Ovary (tissue), 9 donors: ENCODE measurements around the gene INTS6. TPM values are rescaled to one million over a fixed set of nuclear protein-coding genes. Genes with fewer than 3 reads are reported as not detected.

Experiments
- DNase-seq, 5 donors: peaks; one replicate each; pipeline ENCODE4 v3.0.0-alpha.2; 2019 to 2020
- H3K27ac ChIP-seq, 2 donors: fragments of 200-600 bp; one replicate each; pipeline versions ENCODE4 v1.5.1 to v1.8.0; 2019 to 2022
- H3K27me3 ChIP-seq: fragments of 200-600 bp; one replicate; pipeline ENCODE4 v1.8.0; 2022
- H3K36me3 ChIP-seq: fragments of 200-600 bp; sonication (generic); one replicate; pipeline ENCODE4 v1.5.1; 2019
- H3K4me1 ChIP-seq: one replicate; pipeline ENCODE4 v1.8.1; 2013; ENCODE audit warnings: mild to moderate bottlenecking, moderate library complexity; ENCODE audit not compliant: insufficient read depth
- H3K4me3 ChIP-seq: fragments of 200-600 bp; sonication (generic); one replicate; pipeline ENCODE4 v1.5.1; 2017
- H3K9me3 ChIP-seq, 2 donors: fragments of 200-600 bp in 1 of 2; sonication (generic) in 1 of 2; one replicate each; pipeline versions ENCODE4 v1.5.1 to v1.8.1; 2013 to 2019; ENCODE audit warnings: mild to moderate bottlenecking in 1 of 2, moderate library complexity in 1 of 2
- CTCF ChIP-seq, 3 donors: fragments of 450-650 bp in 2 of 3; fragments of 200-600 bp in 1 of 3; IDR thresholded peaks; one replicate each; pipeline versions ENCODE4 v1.5.1 to v1.8.0; 2016 to 2022; ENCODE audit warnings: antibody characterized with exemption in 3 of 3, mild to moderate bottlenecking in 1 of 3
- EP300 ChIP-seq: sonication (generic); formaldehyde crosslinking; IDR thresholded peaks from one replicate; pipeline ENCODE4 v1.6.1; 2017; ENCODE audit warnings: antibody characterized with exemption
- POLR2A ChIP-seq: fragments of 450-650 bp; IDR thresholded peaks from one replicate; pipeline ENCODE4 v1.6.1; 2017; ENCODE audit warnings: antibody characterized with exemption, mild to moderate bottlenecking, moderate library complexity
- WGBS, 3 donors: extraction: QIAGEN DNeasy Blood & Tissue Kit in 1 of 3; methylation state at CpG; one replicate each; pipeline versions ENCODE4 v1.1.5 to v1.1.7; 2013 to 2017; 5-methylcytosine and 5-hydroxymethylcytosine counted together
- intact Hi-C, 4 donors: fragments of 100-400 bp; cut with DNase I; formaldehyde crosslinking; loops; one replicate each; pipeline versions ENCODE4 v1.11.0 to v1.15.1; 2022 to 2023
- polyA plus RNA-seq, 2 donors: library from polyadenylated mRNA; stranded (reverse); fragments of 200-250 nt in 1 of 2; fragments of 350-450 nt in 1 of 2; fragmentation: Illumina TruSeq in 1 of 2; extraction: RNeasy Lipid Tissue Mini Kit (QIAGEN cat#74804) in 1 of 2; gene quantifications; one replicate each; pipeline ENCODE4 v1.2.3, GENCODE V29; 2013 to 2014
- total RNA-seq, 7 donors: library from RNA; depleted of rRNA in 2 of 7; stranded (reverse); fragments of >200 nt in 2 of 7; fragmentation: NEBNext Ultra II Directional in 3 of 7; extraction: Animal tissue kit (Norgen Biotek cat#: 25700) in 3 of 7; gene quantifications; one replicate each; pipeline versions ENCODE4 v1.1.0 to v1.2.4, GENCODE V29; 2016 to 2023
- donor health status: DM: no; HTN: no; CAD: no; lungs with moderate emphysema.
- donor health status: DM: no; HTN: no; CAD: no.
- donor health status: Bipolar disorder and iron deficiency.
- donor health status: DM: yes; HTN: yes; CAD: no.
- donor health status: DM: no; HTN: no; CAD: no.
- donor health status: DM: yes; HTN: yes; CAD: no.

Gene INTS6
- total and polyA plus RNA-seq, 9 donors, result 11.2 to 38.9 (median 29.2) TPM

GRCh38 chr13:51437550-51438127, 15.2 kb downstream of the INTS6 start:
- no peaks in the 10 kb centered on the region for H3K36me3 ChIP-seq
- H3K27me3 ChIP-seq, result no peaks in the 10 kb centered on the region
- no peaks in the 10 kb centered on the region for H3K4me1 ChIP-seq
- WGBS, 3 donors, result 67 to 77% (median 71%) methylated on average over 4 of the region's 4 CpGs
- intact Hi-C loops, result loop anchor here in 2 of 4 donors (10.0 kb wide), 1 partner anchor 397 kb away; no protein-coding TSS in a partner anchor
- DNase-seq, result no peak
- no peak overlapping the region for H3K4me3 ChIP-seq
- H3K27ac ChIP-seq, result no peak overlapping the region
- no peak for TF ChIP-seq EP300
- no peak for TF ChIP-seq CTCF (IDR thresholded peaks at IDR 0.05)
- TF ChIP-seq POLR2A, result no peak
- no peaks in the 10 kb centered on the region for H3K9me3 ChIP-seq

- H3K4me3 ChIP-seq, result no peak overlapping the region
- DNase-seq, result no peak
- TF ChIP-seq CTCF (IDR thresholded peaks at IDR 0.05) (peak in 2 of 3 donors; percentile 15), POLR2A (no peak)
- no peaks in the 10 kb centered on the region for H3K36me3 ChIP-seq
- no peaks in the 10 kb centered on the region for H3K9me3 ChIP-seq
- H3K4me1 ChIP-seq, result no peaks in the 10 kb centered on the region
- WGBS, 3 donors, result 4 to 8% (median 4%) methylated on average over 1 of the region's 1 CpG
- no peak overlapping the region for H3K27ac ChIP-seq
- intact Hi-C loops, result loop anchor here in 2 of 4 donors (10.0 kb wide), 1 partner anchor 400 kb away; no protein-coding TSS in a partner anchor
- H3K27me3 ChIP-seq, result no peaks in the 10 kb centered on the region
Observed at GRCh38 chr13:51435002-51435578, 17.7 kb downstream of the INTS6 start.

- Histone ChIP-seq H3K27ac (no peak overlapping the region), H3K36me3 (no peaks in the 10 kb centered on the region), H3K4me3 (no peak overlapping the region), H3K27me3 (no peaks in the 10 kb centered on the region), H3K9me3 (no peaks in the 10 kb centered on the region), H3K4me1 (no peaks in the 10 kb centered on the region)
- 81 to 84% (median 84%) methylated on average over 2 of the region's 2 CpGs for WGBS, 3 donors
- TF ChIP-seq EP300, result no peak
- no peak for TF ChIP-seq POLR2A
- no peak for TF ChIP-seq CTCF (IDR thresholded peaks at IDR 0.05)
- intact Hi-C loops, result loop anchor here in 2 of 4 donors (10.0 kb wide), 1 partner anchor 402 kb away; no protein-coding TSS in a partner anchor
- no peak for DNase-seq
Observed at GRCh38 chr13:51432576-51432975, 20.3 kb downstream of the INTS6 start.

- Histone ChIP-seq H3K4me3 (no peak overlapping the region), H3K27ac (no peak overlapping the region), H3K36me3 (no peaks in the 10 kb centered on the region), H3K27me3 (no peaks in the 10 kb centered on the region), H3K4me1 (no peaks in the 10 kb centered on the region), H3K9me3 (no peaks in the 10 kb centered on the region)
- TF ChIP-seq POLR2A (no peak), CTCF (IDR thresholded peaks at IDR 0.05) (no peak), EP300 (no peak)
- DNase-seq, result no peak
- intact Hi-C loops, result no loop called here
Observed at GRCh38 chr13:51426982-51427381, 25.9 kb downstream of the INTS6 start.
